Measurements from ENCODE around the gene PROZ.

DNA sequence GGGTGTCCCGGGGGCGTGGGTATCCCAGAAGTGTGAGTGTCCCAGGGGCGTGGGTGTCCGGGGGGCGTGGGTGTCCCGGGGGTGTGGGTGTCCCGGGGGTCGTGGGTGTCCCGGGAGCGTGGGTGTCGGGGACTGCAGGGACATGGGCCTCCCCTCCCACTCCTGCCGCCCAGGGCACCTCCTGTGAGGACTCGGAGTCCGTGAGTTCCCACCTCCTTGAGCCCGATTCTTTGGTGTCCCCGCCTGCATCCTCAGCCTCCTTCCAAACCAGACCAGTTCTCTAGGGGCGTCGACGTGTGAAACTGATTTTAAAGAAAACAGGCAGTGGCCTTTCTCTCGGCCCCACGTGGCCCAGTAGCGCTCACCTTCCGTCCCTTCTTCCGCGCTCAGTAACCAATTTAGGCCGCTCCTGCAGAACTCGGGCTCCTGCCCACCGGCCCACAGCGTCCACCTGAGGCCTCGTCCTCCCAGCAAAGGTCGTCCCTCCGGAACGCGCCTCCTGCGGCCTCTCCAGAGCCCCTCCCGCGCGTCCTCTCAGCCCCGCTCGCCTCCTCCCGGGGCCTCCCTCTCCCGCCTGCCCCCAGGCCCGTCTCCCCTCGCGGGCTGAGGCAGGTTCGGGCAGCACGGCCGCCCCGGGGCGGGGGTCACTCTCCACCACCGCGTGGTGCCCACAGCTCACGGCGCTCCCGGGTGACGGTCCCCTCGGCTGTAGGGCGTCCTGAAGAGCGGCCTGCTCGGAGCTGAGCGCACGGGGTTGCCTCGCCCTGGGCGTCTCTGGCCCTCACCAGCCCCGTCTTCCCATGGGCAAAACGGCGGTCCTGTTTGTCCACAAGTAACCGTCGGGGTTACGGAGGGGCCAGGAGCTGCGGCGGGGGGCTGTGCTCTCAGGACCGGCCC, 49.0 kb upstream of the PROZ start:
- TF ChIP-seq, protein P1, sequence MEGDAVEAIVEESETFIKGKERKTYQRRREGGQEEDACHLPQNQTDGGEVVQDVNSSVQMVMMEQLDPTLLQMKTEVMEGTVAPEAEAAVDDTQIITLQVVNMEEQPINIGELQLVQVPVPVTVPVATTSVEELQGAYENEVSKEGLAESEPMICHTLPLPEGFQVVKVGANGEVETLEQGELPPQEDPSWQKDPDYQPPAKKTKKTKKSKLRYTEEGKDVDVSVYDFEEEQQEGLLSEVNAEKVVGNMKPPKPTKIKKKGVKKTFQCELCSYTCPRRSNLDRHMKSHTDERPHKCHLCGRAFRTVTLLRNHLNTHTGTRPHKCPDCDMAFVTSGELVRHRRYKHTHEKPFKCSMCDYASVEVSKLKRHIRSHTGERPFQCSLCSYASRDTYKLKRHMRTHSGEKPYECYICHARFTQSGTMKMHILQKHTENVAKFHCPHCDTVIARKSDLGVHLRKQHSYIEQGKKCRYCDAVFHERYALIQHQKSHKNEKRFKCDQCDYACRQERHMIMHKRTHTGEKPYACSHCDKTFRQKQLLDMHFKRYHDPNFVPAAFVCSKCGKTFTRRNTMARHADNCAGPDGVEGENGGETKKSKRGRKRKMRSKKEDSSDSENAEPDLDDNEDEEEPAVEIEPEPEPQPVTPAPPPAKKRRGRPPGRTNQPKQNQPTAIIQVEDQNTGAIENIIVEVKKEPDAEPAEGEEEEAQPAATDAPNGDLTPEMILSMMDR (IDR thresholded peaks at IDR 0.05): no peak
- no peak for TF ChIP-seq POLR2A (IDR thresholded peaks at IDR 0.05)
